RWPE2 (cell line): ENCODE measurements around the gene BARD1.

Source experiments
- ATAC-seq: fragments of 200-7000 bp; cut with Tn5 transposase; 3 replicates; pipeline ENCODE4 v1.9.1; 2021; ENCODE audit warnings: low read depth
- DNase-seq: peaks from one replicate; pipeline ENCODE4 v3.0.0-alpha.2; 2020; ENCODE audit warnings: low spot score
- H3K27ac ChIP-seq: fragments of 450-650 bp; 2 replicates; pipeline ENCODE4 v1.5.1; 2017; ENCODE audit warnings: mild to moderate bottlenecking; ENCODE audit not compliant: poor library complexity, severe bottlenecking
- H3K27me3 ChIP-seq: fragments of 250-450 bp; sonication (Bioruptor Pico); 2 replicates; pipeline ENCODE4 v1.5.1; 2021; ENCODE audit warnings: mild to moderate bottlenecking, moderate library complexity; ENCODE audit not compliant: insufficient read depth, poor library complexity, severe bottlenecking
- H3K36me3 ChIP-seq: fragments of 250-450 bp; sonication (Bioruptor Pico); 2 replicates; pipeline ENCODE4 v1.5.1; 2020; ENCODE audit warnings: low read depth, mild to moderate bottlenecking, moderate library complexity
- H3K4me1 ChIP-seq: fragments of 250-450 bp; sonication (Bioruptor Pico); 2 replicates; pipeline ENCODE4 v1.5.1; 2021; ENCODE audit warnings: mild to moderate bottlenecking, moderate library complexity; ENCODE audit not compliant: insufficient read depth, poor library complexity, severe bottlenecking
- H3K4me3 ChIP-seq: fragments of 250-450 bp; sonication (Bioruptor Pico); 2 replicates; pipeline ENCODE4 v1.5.1; 2021; ENCODE audit warnings: mild to moderate bottlenecking, moderate library complexity; ENCODE audit not compliant: severe bottlenecking
- H3K9me3 ChIP-seq: fragments of 250-450 bp; sonication (Bioruptor Pico); 2 replicates; pipeline ENCODE4 v1.5.1; 2021; ENCODE audit warnings: mild to moderate bottlenecking, moderate library complexity; ENCODE audit not compliant: severe bottlenecking
- TF ChIP-seq, protein P1 (sequence below): fragments of 450-650 bp; IDR thresholded peaks from one replicate; pipeline ENCODE4 v1.5.1; 2017; ENCODE audit warnings: mild to moderate bottlenecking, moderate library complexity; ENCODE audit not compliant: poor library complexity, severe bottlenecking

The BARD1 gene

DNA sequence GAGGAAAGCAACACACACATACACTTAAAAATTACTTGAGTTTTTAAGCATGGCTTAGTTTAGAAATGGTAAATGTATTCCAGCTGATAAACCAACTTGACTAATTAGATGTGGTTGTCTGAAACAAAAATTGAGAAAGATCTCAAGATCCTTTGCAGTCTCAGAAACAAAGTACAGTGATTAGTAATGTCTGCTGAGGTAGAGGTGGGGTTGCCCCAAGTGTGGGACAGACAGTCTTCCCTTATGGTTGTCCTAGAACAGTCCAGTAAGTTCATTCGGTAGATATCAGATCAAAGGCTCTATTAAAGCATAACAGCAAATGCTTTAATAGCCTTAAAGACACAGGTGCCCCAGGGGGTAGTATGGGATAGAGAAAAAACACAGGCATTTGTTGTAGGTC lies 94.5 kb downstream of the BARD1 start:
- ATAC-seq (no peak), DNase-seq (no peak)
- TF ChIP-seq, protein P1, sequence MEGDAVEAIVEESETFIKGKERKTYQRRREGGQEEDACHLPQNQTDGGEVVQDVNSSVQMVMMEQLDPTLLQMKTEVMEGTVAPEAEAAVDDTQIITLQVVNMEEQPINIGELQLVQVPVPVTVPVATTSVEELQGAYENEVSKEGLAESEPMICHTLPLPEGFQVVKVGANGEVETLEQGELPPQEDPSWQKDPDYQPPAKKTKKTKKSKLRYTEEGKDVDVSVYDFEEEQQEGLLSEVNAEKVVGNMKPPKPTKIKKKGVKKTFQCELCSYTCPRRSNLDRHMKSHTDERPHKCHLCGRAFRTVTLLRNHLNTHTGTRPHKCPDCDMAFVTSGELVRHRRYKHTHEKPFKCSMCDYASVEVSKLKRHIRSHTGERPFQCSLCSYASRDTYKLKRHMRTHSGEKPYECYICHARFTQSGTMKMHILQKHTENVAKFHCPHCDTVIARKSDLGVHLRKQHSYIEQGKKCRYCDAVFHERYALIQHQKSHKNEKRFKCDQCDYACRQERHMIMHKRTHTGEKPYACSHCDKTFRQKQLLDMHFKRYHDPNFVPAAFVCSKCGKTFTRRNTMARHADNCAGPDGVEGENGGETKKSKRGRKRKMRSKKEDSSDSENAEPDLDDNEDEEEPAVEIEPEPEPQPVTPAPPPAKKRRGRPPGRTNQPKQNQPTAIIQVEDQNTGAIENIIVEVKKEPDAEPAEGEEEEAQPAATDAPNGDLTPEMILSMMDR = no peak
- no peaks in the 10 kb centered on the region for H3K9me3 ChIP-seq
- peaks cover 5% of the 10 kb centered on the region for H3K4me1 ChIP-seq
- no peaks in the 10 kb centered on the region for H3K27me3 ChIP-seq
- no peak overlapping the region for H3K4me3 ChIP-seq
- no peak overlapping the region for H3K27ac ChIP-seq
- H3K36me3 ChIP-seq = no peaks in the 10 kb centered on the region

DNA sequence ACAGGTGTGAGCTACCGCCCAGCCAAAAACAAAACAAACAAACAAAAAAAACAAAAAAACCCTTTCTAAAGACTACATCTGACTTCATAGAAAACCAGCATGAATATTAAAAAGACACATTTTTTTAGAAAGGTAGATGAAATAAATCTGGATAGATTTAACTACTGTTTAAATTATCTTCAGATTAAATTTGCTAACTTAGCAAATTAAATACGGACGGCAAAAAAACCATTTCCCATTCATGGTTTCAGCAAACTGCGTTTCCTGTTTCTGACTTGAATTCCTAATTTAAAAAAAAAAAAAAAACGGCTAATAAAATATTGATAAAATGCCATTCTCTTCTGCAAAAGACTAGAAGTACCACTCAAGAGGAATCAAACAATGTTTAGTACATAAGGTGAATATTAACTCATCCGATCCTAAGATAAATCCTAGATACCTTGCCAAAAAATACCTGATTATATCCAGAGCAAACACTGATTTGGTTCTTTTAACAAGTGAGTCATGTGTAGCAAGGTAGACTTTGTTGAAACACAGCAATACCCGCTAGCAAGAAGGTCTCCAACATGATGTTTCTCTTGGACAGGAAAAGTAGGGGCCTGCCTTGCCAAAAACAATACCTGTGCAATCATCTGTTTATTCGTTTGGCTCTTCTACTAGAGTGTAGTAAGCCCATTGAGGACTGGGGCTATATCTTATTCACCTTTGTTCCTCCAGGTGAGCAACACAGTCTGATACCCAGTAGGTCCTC lies 96.2 kb downstream of the BARD1 start:
- no peaks in the 10 kb centered on the region for H3K27me3 ChIP-seq
- H3K27ac ChIP-seq = no peak overlapping the region
- DNase-seq (no peak), ATAC-seq (peak; percentile 79)
- no peak overlapping the region for H3K4me3 ChIP-seq
- TF ChIP-seq, protein P1 = no peak
- H3K9me3 ChIP-seq = no peaks in the 10 kb centered on the region
- no peaks in the 10 kb centered on the region for H3K36me3 ChIP-seq
- H3K4me1 ChIP-seq = peaks cover 5% of the 10 kb centered on the region

DNA sequence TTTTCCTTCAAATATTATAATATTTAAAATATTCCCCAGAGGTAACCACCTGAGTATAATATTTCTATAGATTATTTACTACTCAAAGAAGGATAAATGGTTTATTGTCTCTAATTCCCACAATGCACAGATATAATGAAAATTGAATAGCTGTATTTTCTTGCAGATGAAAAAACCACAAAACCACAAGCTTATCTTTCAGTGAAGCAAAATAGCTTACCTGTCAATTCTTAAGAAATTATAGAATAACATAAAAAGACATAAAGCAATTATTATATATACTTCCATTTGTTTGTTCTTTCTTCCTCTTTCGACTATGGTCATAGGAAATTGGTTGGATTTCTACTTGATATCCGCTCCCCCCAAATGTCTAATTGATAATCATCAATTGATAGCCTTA lies 98.8 kb downstream of the BARD1 start:
- Histone ChIP-seq H3K4me3 (no peak overlapping the region), H3K9me3 (no peaks in the 10 kb centered on the region), H3K27ac (no peak overlapping the region), H3K36me3 (no peaks in the 10 kb centered on the region), H3K27me3 (no peaks in the 10 kb centered on the region), H3K4me1 (peaks cover 5% of the 10 kb centered on the region)
- DNase-seq (no peak), ATAC-seq (no peak)
- TF ChIP-seq, protein P1 = no peak

DNA sequence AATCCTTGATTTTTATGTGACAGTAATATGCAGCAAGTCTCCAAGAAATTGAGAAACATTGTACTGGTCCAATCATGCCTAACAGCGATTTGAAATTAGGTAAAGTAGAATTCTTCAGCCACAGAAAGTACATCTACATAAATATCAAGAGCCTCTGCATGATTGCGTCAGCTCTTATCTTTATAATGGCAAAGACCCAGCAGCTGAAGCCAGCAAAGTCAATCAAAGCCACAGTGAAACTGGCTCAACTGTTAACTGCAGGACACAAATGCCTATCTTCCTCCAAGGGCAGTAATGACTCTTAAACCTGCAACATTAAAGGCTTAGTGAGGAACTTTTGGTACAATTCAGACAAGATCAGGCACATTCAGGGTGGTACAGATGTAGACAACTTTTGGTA lies 102.5 kb downstream of the BARD1 start:
- H3K27me3 ChIP-seq = no peaks in the 10 kb centered on the region
- H3K9me3 ChIP-seq = no peaks in the 10 kb centered on the region
- ATAC-seq = no peak
- no peaks in the 10 kb centered on the region for H3K36me3 ChIP-seq
- TF ChIP-seq, protein P1 = no peak
- no peaks in the 10 kb centered on the region for H3K4me1 ChIP-seq
- H3K27ac ChIP-seq = no peak overlapping the region
- no peak overlapping the region for H3K4me3 ChIP-seq
- DNase-seq = no peak

DNA sequence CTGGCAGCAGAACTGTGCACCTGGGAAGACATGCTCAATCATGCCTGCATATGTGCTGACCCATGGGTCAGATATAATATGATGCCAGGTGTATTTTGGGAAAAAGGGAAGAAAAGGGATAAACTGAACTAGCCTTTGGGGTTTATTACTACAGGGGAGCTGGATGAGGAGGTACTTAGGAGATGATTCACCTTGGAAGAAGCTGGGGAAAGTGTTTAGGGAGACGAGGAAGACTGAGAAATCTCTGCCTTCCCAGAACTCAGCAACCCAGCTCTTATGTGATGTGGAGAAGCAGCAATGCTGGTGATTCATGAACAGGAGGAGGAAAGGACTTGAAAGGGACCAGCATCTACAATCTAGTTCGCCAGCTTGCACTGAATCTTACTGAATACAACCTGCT lies 110.2 kb downstream of the BARD1 start:
- peak overlapping the region; percentile 33 for H3K27ac ChIP-seq
- H3K4me1 ChIP-seq = peaks cover 5% of the 10 kb centered on the region
- TF ChIP-seq, protein P1 = no peak
- H3K27me3 ChIP-seq = no peaks in the 10 kb centered on the region
- peak; percentile 94 for ATAC-seq
- H3K4me3 ChIP-seq = no peak overlapping the region
- no peaks in the 10 kb centered on the region for H3K9me3 ChIP-seq
- no peaks in the 10 kb centered on the region for H3K36me3 ChIP-seq
- DNase-seq = no peak
